CD4-positive, alpha-beta T cell treated with Interleukin-6 at 100 ng/mL for 8 hours (primary cell): ENCODE measurements around the gene TSC22D1.

Experiments
- DNase-seq: peaks from one replicate; pipeline ENCODE4 v3.0.0-alpha.2; 2020; ENCODE audit warnings: mixed read lengths, low spot score

Gene TSC22D1

DNA sequence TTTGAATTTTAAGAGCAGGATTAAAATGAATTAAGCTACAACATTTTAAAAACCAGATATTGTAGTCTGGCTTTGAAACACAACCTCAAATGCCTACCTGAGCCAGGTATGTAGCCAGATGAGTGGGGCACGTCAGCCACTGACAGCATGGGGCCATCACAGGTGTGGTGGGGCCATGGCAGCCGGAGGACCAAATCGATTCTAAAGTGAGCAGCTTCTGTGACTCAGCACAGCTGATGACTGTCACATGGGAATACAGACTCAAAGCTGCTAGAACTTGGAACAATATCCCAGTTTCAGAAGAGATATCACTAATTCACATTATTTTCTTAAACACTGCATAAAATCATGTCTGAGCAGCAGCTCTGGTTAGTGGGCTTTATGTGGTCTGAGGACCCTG, 149.7 kb downstream of the TSC22D1 start:
- DNase-seq, result no peak

DNA sequence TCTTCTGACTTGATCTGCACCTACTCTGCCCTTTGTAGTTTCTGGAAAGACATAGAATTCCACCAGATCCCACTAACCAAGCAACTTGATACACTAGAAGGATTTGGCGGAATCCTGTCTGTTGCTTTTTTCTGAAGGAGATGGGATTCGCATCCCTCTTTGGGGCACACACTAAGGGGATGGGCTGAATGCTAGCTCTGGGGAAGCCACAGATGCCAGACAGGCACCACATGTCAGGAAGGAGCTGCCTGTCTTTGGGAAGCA, 150.4 kb downstream of the TSC22D1 start:
- no peak for DNase-seq

DNA sequence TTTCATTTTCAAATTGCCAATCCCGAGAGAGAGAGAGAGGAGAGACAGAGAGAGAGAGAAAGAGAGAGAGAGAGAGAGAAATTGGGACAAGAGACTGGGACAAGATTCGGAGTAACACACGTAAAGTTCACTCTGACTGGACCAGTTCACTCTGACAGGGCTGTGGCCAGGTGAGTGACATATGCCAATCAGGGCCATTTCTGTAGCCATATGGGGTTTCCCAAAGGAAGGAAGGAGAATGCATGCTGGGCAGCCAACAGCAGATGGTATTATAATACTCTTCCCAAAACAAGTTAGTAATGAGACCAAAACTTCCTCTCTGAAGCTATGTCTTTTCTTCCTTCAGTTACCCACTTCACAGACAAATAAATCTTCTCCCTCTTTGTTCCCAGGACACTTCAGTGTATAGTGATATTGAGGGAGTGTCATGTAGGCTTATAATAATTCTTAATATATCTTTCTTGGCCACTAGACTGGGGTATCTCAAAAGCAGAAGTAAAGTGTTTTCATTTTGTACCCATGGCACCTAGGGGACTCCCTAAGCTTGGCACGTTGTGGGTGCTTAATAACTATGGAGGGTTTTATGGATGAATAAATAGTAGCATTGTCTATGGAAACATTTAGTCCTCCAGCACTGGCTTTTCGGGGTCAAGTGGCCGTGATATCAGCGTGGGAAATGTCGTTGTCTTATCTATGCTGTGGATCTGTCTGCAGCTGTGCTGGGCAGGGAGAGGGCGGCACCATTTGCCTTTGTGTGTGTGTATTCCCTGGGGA, 150.9 kb downstream of the TSC22D1 start:
- DNase-seq, result no peak

DNA sequence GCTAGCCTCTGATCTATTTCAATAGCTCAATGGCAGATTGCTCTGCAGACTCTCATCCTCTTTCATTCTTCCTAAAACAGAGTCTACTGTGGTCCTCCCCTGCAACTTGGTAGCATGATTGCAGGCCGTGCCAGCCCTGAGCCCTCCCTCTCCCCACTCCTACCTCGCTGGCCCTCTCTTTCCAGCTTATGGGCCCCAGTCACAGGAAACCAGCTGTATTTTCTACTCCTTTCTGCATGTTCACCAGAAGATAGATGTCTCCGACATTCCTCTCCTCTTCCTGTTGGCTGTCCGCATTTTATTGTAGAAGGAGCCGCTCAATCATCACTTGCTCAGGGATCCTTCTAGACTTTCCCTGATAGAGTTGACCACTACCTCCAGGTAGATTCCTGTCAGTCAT, 152.3 kb downstream of the TSC22D1 start:
- DNase-seq, result no peak

DNA sequence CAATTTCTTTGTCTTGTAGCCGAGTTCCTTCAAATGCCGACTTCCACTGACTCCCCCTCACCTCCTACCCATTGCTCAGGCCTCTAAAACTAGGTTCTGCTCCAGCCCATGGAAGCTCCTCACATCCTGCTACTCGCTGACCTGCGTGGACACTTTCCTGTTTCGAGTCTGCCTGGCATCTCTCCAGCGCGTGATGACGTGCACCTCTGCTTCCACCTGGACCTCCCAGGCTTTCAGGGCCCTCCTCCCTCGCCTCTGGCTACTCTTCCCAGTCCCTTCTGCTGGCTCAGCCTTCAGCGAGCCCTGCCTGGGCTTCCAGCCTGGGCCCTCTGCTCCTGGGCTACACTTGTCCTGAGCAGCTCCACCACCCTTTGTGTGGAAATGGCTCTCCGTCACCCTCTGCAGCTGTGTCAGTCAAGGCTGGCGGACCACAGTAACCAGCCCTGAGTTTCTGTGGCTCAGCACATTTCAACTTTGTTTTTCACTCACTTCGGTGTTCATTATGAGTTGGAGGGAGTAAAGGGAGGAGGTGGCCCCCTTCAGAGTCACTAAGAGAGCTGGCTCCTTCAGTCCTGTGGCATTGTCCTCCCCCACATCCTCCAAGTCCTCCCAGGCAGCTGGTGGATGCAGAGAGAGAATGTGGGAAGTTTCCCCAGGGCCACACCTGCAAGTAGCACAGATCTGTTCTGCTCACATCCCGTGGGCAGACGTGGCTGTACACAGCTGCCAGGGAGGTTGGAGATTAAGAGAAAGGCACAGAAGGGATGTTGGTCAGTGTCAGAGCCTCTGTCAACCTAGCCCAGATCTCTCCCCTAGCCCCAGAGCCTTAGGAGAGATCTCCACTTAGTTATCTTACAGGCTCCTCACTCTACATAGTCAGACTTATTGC, 153.1 kb downstream of the TSC22D1 start:
- no peak for DNase-seq

DNA sequence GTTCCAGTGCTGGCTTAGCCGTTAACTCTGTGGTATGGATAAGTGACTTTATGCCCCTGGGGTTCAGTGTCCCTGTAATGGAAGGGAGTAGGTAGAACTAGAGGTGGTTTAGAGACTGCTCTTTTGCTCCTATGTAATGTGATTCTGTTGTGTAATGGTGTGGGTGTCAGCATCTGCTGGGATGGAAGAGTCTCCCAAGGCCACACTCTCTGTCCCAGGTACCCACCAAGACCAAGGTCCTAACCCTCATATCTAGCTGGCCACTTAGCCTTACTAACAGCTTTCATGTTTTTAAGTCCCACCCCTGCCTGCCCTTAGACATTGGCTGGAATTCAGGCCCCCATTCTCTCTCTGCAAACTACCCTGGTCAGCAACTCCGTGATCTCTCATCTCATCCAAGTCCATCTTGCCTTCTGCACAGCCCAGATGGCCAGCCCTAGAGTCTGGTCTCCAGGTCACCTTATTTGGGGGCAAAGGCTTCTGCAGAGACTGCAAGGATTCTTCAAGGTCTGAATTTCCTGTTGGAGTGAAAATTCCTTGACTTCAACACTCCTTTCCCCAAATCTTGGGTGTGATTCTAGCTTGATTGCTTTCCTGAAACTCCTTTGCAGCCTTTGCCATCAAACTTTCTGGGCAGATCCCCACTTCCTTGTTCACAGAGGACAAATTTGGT, 154.1 kb downstream of the TSC22D1 start:
- no peak for DNase-seq

- DNase-seq, result no peak
These were observed 155.5 kb downstream of the TSC22D1 start for GRCh38 chr13:44420376-44421220.

- no peak for DNase-seq
These were observed 158.3 kb downstream of the TSC22D1 start for GRCh38 chr13:44417876-44418275.

- no peak for DNase-seq
These were observed 158.7 kb downstream of the TSC22D1 start for GRCh38 chr13:44417446-44417845.

GRCh38 chr13:44416744-44417143, 159.4 kb downstream of the TSC22D1 start:
- no peak for DNase-seq

DNA sequence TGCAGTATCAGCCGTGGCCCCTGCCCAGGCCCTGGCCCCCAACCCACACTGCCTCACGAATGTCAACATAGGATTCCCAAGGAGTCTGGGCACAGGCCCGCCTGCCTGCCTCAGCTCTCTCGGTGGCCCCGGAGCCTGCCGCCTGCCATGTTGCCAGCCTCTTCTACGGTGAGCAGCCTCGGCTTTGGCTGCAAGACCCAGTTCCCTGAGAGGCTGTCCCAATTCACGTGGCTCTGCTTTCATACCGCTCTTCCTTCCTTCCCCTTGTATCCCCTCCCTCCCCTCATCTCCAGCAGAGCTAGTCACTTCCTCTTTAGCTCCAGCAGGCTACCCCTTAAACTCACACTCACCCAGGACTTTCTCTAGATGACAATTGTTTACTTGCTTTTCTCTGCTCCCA, 159.8 kb downstream of the TSC22D1 start:
- DNase-seq, result no peak

GRCh38 chr13:44415815-44416214, 160.3 kb downstream of the TSC22D1 start:
- DNase-seq, result no peak

- DNase-seq, result no peak
These were observed 161.4 kb downstream of the TSC22D1 start for GRCh38 chr13:44414716-44415115.

- no peak for DNase-seq
These were observed 163.0 kb downstream of the TSC22D1 start for GRCh38 chr13:44413095-44413494.

DNA sequence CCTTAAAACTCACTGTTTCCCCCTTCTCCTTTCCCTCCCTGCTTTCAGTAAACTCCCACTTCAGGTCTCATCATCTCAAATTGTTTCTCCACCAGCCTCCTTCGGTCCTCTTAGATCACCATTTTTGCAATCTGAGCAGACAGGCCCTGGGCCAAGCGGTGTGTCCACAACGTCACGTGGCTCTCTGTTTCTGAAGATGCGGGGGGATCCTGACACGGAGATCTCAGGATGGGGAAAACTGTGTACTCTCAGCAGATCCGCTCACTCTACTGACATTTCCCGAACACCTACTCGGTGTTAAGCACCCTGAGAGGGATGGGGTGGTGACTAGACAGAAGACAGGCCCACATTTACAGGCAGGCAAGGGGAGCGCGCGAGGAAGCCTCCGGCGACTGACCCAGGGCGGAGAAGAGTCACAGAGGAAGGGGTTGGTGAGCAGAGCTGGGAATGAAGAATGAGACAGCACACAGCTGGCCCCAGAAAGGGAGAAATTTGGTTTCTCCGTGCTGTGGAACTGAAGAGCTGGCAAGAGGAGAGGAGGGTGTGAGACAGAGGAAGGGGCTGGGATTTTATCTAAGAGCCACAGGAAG, 163.7 kb downstream of the TSC22D1 start:
- no peak for DNase-seq

GRCh38 chr13:44411841-44412240, 164.3 kb downstream of the TSC22D1 start:
- no peak for DNase-seq

GRCh38 chr13:44410328-44410859, 165.7 kb downstream of the TSC22D1 start:
- no peak for DNase-seq

- no peak for DNase-seq
These were observed 166.5 kb downstream of the TSC22D1 start for GRCh38 chr13:44409595-44409994.

DNA sequence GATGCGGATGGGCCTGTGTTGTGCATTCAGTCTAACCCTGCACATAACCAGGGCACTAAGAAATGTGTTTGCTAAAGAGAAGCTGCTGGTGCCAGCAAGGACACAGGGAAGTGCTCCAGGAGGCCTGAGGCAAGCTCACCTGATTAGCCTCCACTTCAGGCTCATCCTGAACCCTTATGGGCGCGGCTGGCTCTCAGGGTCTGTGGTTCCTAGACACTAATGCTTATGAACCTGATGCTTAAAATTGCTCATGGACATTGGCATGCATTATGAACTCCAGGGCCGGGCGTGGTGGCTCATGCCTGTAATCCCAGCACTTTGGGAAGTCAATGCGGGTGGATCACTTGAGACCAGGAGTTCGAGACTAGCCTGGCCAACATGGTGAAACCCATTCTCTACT, 168.2 kb downstream of the TSC22D1 start:
- DNase-seq, result no peak

DNA sequence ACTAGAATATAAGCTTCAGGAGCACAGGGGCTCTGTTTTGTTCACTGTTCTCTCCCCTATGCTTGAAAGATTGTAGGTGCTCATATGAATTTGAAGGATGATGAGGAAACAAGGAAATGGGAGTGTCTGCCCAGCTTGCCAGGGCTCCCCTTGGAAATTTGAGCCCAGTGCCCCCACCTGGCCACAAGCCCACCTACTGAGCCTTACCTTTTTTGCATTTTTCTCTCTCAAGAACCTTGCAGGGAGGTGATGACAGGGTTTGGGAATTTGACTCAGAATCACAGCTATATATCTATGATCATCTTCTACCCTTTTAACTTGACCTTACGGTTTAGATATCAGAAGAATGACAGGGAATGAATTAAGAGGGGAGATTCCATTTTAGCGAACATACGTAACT, 168.8 kb downstream of the TSC22D1 start:
- no peak for DNase-seq

DNA sequence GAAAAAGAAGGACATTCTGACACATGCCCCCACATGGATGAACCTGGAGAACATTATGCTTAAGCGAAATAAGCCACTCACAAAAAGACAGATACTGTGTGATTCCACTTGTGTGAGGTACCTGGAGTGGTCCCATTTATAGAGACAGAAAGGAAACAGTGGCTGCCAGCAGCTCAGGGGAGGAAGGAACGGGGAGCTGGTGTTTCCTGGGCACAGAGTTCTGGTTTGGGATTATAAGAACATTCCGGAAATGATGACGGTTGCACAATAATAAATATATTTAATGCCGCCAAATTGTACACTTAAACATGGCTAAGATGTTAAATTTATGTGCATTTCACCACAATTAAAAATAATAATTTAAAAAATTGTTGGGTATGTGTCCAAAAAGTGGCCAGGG, 169.5 kb downstream of the TSC22D1 start:
- no peak for DNase-seq
